ENCODE measurements around the gene CTNNA3. TPM values are rescaled to one million over a fixed set of nuclear protein-coding genes. Genes with fewer than 3 reads are reported as not detected.
A peak's percentile ranks its signal among the peaks of the same experiment; 100 is the strongest.

The CTNNA3 gene
- total RNA-seq, 1 experiment from 2014 or later, result 0.02 TPM

DNA sequence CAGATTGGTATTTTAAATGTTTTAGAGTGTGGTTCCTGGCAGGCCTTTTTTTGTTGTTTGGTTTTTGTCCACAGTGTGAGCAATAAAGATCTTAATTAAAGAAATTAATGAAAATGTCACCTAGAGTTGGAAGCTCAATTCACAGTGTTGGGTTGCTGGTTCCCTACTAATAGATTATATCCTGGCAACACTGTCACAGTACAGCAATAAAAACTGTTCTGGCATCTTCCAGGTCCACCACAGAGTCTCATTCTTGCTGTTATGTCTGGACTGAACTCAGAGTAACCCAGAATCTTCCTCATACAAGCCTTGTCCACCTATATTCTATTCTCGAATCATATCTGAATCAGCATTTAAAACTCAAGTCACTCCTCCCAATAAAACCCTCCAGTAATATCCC, 982.6 kb downstream of the CTNNA3 start:
- no peak overlapping the region for H3K27ac Mint-ChIP-seq (ENCODE audit: low read depth, unreplicated experiment)
- CTCF ChIA-PET, result interaction anchor here (0.5 to 0.7 kb wide), 3 partner anchors 40 to 926 kb away, joined by 3 to 4 read pairs (median 3); no protein-coding TSS in a partner anchor
- BruUV-seq (replicated peaks), result no TSS peak
- DNase-seq (ENCODE audit: unreplicated experiment), result no peak
- POLR2A ChIA-PET, result no interaction called here
- TF ChIP-seq, protein P1, sequence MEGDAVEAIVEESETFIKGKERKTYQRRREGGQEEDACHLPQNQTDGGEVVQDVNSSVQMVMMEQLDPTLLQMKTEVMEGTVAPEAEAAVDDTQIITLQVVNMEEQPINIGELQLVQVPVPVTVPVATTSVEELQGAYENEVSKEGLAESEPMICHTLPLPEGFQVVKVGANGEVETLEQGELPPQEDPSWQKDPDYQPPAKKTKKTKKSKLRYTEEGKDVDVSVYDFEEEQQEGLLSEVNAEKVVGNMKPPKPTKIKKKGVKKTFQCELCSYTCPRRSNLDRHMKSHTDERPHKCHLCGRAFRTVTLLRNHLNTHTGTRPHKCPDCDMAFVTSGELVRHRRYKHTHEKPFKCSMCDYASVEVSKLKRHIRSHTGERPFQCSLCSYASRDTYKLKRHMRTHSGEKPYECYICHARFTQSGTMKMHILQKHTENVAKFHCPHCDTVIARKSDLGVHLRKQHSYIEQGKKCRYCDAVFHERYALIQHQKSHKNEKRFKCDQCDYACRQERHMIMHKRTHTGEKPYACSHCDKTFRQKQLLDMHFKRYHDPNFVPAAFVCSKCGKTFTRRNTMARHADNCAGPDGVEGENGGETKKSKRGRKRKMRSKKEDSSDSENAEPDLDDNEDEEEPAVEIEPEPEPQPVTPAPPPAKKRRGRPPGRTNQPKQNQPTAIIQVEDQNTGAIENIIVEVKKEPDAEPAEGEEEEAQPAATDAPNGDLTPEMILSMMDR (IDR thresholded peaks at IDR 0.05; ENCODE audit: unreplicated experiment), result no peak
- peaks cover 8% of the 10 kb centered on the region for H3K4me1 Mint-ChIP-seq (ENCODE audit: insufficient read depth, unreplicated experiment)
- intact Hi-C loops (cut with micrococcal nuclease), result no loop called here
- H3K27me3 Mint-ChIP-seq (ENCODE audit: insufficient read depth, unreplicated experiment), result no peaks in the 10 kb centered on the region
- H3K36me3 Mint-ChIP-seq (ENCODE audit: insufficient read depth, unreplicated experiment), result no peaks in the 10 kb centered on the region
- no peak overlapping the region for H3K4me3 Mint-ChIP-seq (ENCODE audit: unreplicated experiment)
- no peaks in the 10 kb centered on the region for H3K9me3 Mint-ChIP-seq (ENCODE audit: unreplicated experiment)

DNA sequence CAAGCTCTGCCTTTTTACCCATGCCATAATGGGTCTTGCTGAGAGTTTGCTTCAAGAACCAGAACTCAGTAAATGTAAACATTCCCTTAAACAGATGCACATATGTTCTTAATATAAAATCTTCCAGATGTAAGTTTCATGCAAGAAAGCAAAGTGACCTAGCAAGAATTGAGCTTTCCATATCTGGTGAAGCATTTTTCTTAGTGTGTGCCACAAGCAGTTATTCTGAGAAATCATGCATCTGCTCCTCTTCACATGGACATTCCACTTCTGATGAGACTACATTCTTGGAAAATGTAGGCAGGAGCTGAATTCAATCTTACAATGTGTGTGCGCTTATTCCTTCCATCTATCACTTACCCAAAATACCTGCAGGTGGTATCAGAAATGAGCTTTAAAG, 997.9 kb downstream of the CTNNA3 start:
- Mint-ChIP-seq H3K9me3 (ENCODE audit: unreplicated experiment) (no peaks in the 10 kb centered on the region), H3K27me3 (ENCODE audit: insufficient read depth, unreplicated experiment) (no peaks in the 10 kb centered on the region), H3K36me3 (ENCODE audit: insufficient read depth, unreplicated experiment) (no peaks in the 10 kb centered on the region), H3K4me1 (ENCODE audit: insufficient read depth, unreplicated experiment) (no peaks in the 10 kb centered on the region), H3K4me3 (ENCODE audit: unreplicated experiment) (no peak overlapping the region), H3K27ac (ENCODE audit: low read depth, unreplicated experiment) (no peak overlapping the region)
- CTCF ChIA-PET, result interaction anchor here (0.8 kb wide), 1 partner anchor 230 kb away, joined by 3 read pairs; no protein-coding TSS in a partner anchor
- TF ChIP-seq, protein P1 (IDR thresholded peaks at IDR 0.05; ENCODE audit: unreplicated experiment), result no peak
- BruUV-seq (replicated peaks), result no TSS peak
- intact Hi-C loops (cut with micrococcal nuclease), result no loop called here
- POLR2A ChIA-PET, result interaction anchor here (0.6 to 1.3 kb wide), 3 partner anchors 17 to 50 kb away, joined by 3 read pairs; no protein-coding TSS in a partner anchor
- DNase-seq (ENCODE audit: unreplicated experiment), result no peak

DNA sequence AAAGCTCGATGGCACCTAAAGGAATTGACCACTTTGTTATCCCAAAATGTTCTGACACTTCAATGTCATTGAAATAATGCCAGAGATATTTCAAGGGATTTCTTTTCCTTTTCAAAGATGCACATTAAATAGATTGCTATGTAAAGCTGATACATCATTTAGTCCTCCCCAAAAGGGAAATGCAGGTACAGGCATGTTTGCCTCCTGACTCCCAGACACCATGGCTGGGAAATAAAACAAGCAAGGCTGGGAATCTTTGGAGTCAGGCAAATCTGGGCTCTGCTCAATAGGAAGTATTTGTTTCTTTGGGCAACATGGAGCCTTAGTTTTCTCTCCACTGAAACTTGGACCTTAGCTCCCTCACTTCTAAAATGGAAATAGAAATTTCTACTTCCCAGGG, 1000.9 kb downstream of the CTNNA3 start:
- intact Hi-C loops (cut with micrococcal nuclease), result no loop called here
- DNase-seq (ENCODE audit: unreplicated experiment), result peak; percentile 14
- H3K36me3 Mint-ChIP-seq (ENCODE audit: insufficient read depth, unreplicated experiment), result no peaks in the 10 kb centered on the region

DNA sequence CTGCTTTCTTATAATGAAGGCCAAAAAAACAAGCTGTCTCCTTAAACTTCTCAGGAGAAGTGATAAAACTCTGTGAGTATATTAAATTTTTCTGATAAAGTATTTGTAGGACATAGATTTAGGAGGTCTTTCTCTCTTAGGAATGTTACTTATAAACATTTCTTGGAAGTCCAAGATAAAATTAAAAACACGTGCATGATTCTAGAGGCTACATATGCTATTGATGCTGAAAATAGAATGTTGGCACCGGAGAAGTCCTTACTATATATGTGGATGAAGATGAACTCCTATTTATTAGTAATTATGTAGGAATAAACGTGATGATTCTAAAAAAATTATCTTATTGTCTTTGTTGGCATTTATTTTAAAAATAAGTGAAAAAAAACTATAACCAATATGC, 1011.4 kb downstream of the CTNNA3 start:
- BruUV-seq (replicated peaks), result no TSS peak
- TF ChIP-seq, protein P1 (IDR thresholded peaks at IDR 0.05; ENCODE audit: unreplicated experiment), result no peak
- Mint-ChIP-seq H3K4me1 (ENCODE audit: insufficient read depth, unreplicated experiment) (peaks cover 7% of the 10 kb centered on the region), H3K9me3 (ENCODE audit: unreplicated experiment) (no peaks in the 10 kb centered on the region), H3K4me3 (ENCODE audit: unreplicated experiment) (no peak overlapping the region), H3K36me3 (ENCODE audit: insufficient read depth, unreplicated experiment) (no peaks in the 10 kb centered on the region), H3K27me3 (ENCODE audit: insufficient read depth, unreplicated experiment) (no peaks in the 10 kb centered on the region), H3K27ac (ENCODE audit: low read depth, unreplicated experiment) (no peak overlapping the region)
- DNase-seq (ENCODE audit: unreplicated experiment), result no peak
- CTCF ChIA-PET, result no interaction called here
- POLR2A ChIA-PET, result no interaction called here
- intact Hi-C loops (cut with micrococcal nuclease), result no loop called here

More for the DNA sequence above, 1000.9 kb downstream of the CTNNA3 start:
- BruUV-seq (replicated peaks), result no TSS peak
- Mint-ChIP-seq H3K9me3 (ENCODE audit: unreplicated experiment) (peaks cover 7% of the 10 kb centered on the region), H3K4me3 (ENCODE audit: unreplicated experiment) (no peak overlapping the region), H3K27ac (ENCODE audit: low read depth, unreplicated experiment) (no peak overlapping the region), H3K27me3 (ENCODE audit: insufficient read depth, unreplicated experiment) (no peaks in the 10 kb centered on the region), H3K4me1 (ENCODE audit: insufficient read depth, unreplicated experiment) (no peaks in the 10 kb centered on the region)
- POLR2A ChIA-PET, result interaction anchor here (0.7 kb wide), 1 partner anchor 23 kb away, joined by 3 read pairs; no protein-coding TSS in a partner anchor
- TF ChIP-seq, protein P1 (IDR thresholded peaks at IDR 0.05; ENCODE audit: unreplicated experiment), result no peak
- CTCF ChIA-PET, result interaction anchor here (0.6 kb wide), 1 partner anchor 30 kb away, joined by 3 read pairs; no protein-coding TSS in a partner anchor
